ENCODE results near the gene CACNA1G. TPM values are rescaled to one million over a fixed set of nuclear protein-coding genes. Genes with fewer than 3 reads are reported as not detected.

The CACNA1G gene
- total and polyA plus RNA-seq, 2 experiments from 2014 or later: 0.06 to 0.97 TPM

- Histone ChIP-seq H3K27ac (no peak overlapping the region), H3K4me1 (ENCODE audit: insufficient read depth) (no peaks in the 10 kb centered on the region), H3K36me3 (ENCODE audit: low read depth) (no peaks in the 10 kb centered on the region), H3K4me3 (no peak overlapping the region), H3K79me2 (ENCODE audit: insufficient read depth) (no peaks in the 10 kb centered on the region), H3K4me2 (ENCODE audit: unreplicated experiment) (no peak overlapping the region), H2AFZ (no peak overlapping the region), H3K9me3 (ENCODE audit: low read depth) (no peaks in the 10 kb centered on the region), H3K9me2 (ENCODE audit: insufficient read depth) (no peaks in the 10 kb centered on the region), H3F3A (ENCODE audit: insufficient read depth) (no peaks in the 10 kb centered on the region), H3K9ac (no peak overlapping the region), H3K27me3 (replicated peaks; ENCODE audit: insufficient read depth) (no peaks in the 10 kb centered on the region), H4K20me1 (ENCODE audit: insufficient read depth) (no peaks in the 10 kb centered on the region)
- no peak for DNase-seq
- WGBS, 2 experiments (ENCODE audit: low coverage in 1 of 2, low lambda C conversion rate in 2 of 2, missing lambda C conversion rate in 2 of 2): 58% methylated on average over 2 of the region's 2 CpGs
- TF ChIP-seq EZH2phosphoT487 (IDR thresholded peaks at IDR 0.05; ENCODE audit: insufficient read depth, low read depth) (no peak), EZH2 (IDR thresholded peaks at IDR 0.05; ENCODE audit: insufficient read depth, poor library complexity, severe bottlenecking) (no peak)
- in situ Hi-C loops (cut with MboI): loop anchor here (25.0 kb wide), 1 partner anchor 439 kb away; no protein-coding TSS in a partner anchor
Measured at GRCh38 chr17:50523208-50523607, 37.3 kb upstream of the CACNA1G start.

DNA sequence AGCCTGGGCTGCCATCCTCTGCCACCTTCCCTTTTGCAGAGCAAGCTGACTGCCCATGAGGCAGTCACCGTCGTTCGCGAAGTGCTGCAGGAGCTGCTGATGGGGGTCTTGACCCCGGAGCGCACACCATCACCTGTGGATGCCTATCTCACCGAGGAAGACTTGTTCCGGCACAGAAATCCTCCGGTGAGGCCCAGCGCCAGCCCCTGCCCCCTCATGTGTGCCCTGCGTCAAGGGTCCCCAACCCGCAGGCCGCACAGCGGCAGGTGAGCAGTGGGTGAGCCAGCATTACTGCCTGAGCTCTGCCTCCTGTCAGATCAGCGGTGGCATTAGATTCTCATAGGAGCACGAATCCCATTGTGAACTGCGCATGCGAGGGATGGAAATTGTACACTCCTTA, 35.7 kb upstream of the CACNA1G start:
- Histone ChIP-seq H3K9ac (no peak overlapping the region), H3K79me2 (ENCODE audit: insufficient read depth) (no peaks in the 10 kb centered on the region), H2AFZ (no peak overlapping the region), H3K36me3 (ENCODE audit: low read depth) (no peaks in the 10 kb centered on the region), H3K27me3 (replicated peaks; ENCODE audit: insufficient read depth) (no peaks in the 10 kb centered on the region), H3K4me1 (ENCODE audit: insufficient read depth) (no peaks in the 10 kb centered on the region), H3K9me2 (ENCODE audit: insufficient read depth) (no peaks in the 10 kb centered on the region), H3F3A (ENCODE audit: insufficient read depth) (no peaks in the 10 kb centered on the region), H3K4me3 (no peak overlapping the region), H3K9me3 (ENCODE audit: low read depth) (no peaks in the 10 kb centered on the region), H3K27ac (no peak overlapping the region), H3K4me2 (ENCODE audit: unreplicated experiment) (no peak overlapping the region), H4K20me1 (ENCODE audit: insufficient read depth) (no peaks in the 10 kb centered on the region)
- in situ Hi-C loops (cut with MboI): loop anchor here (25.0 kb wide), 1 partner anchor 437 kb away; no protein-coding TSS in a partner anchor
- TF ChIP-seq EZH2 (IDR thresholded peaks at IDR 0.05; ENCODE audit: insufficient read depth, poor library complexity, severe bottlenecking) (no peak), EZH2phosphoT487 (IDR thresholded peaks at IDR 0.05; ENCODE audit: insufficient read depth, low read depth) (no peak)
- no peak for DNase-seq
- WGBS, 2 experiments (ENCODE audit: low coverage in 1 of 2, low lambda C conversion rate in 2 of 2, missing lambda C conversion rate in 2 of 2): 82 to 83% methylated on average over 15 to 18 of the region's 18 CpGs

DNA sequence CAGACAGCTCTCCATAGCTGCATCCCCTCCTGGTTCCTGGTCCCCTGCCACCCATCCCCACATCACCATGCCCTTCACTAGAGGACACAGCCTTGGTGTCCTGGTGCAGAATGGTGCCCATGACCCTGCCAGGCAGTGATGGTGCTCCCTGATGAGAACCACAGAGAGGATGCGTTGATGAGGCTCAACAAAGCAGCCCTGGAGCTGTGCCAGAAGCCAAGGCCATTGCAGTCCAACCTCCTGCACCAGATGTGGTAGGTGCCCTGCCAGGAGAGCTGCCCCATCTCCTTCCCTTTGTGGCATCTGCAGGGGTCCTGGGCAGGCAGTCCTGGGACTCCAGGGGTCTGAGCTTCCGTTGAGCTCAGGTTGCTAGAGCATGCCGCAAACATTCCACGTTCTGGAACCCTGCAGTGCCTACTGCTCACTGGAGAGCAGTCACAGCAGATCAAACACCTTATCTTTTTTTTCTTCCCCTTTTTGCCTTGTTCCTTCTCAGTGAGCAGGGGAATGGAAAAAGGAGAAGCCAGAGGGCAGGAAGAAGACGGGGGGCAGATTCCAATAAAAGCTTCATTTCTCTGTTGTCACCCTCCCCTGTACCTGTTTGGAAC, 33.3 kb upstream of the CACNA1G start:
- Histone ChIP-seq H2AFZ (no peak overlapping the region), H3K79me2 (ENCODE audit: insufficient read depth) (no peaks in the 10 kb centered on the region), H3K4me1 (ENCODE audit: insufficient read depth) (no peaks in the 10 kb centered on the region), H3K9me2 (ENCODE audit: insufficient read depth) (no peaks in the 10 kb centered on the region), H3K27me3 (replicated peaks; ENCODE audit: insufficient read depth) (peaks cover 6% of the 10 kb centered on the region), H3F3A (ENCODE audit: insufficient read depth) (no peaks in the 10 kb centered on the region), H3K4me2 (ENCODE audit: unreplicated experiment) (no peak overlapping the region), H4K20me1 (ENCODE audit: insufficient read depth) (no peaks in the 10 kb centered on the region), H3K9me3 (ENCODE audit: low read depth) (no peaks in the 10 kb centered on the region), H3K4me3 (no peak overlapping the region), H3K36me3 (ENCODE audit: low read depth) (no peaks in the 10 kb centered on the region), H3K9ac (no peak overlapping the region), H3K27ac (no peak overlapping the region)
- in situ Hi-C loops (cut with MboI): no loop called here
- WGBS, 2 experiments (ENCODE audit: low coverage in 1 of 2, low lambda C conversion rate in 2 of 2, missing lambda C conversion rate in 2 of 2): 34 to 48% methylated on average over 5 of the region's 5 CpGs
- no peak for DNase-seq
- no peak for TF ChIP-seq EZH2phosphoT487 (IDR thresholded peaks at IDR 0.05; ENCODE audit: insufficient read depth, low read depth)
- no peak for TF ChIP-seq EZH2 (IDR thresholded peaks at IDR 0.05; ENCODE audit: insufficient read depth, poor library complexity, severe bottlenecking)

- H3K4me3 ChIP-seq: no peak overlapping the region
- H3K27me3 ChIP-seq (replicated peaks; ENCODE audit: insufficient read depth): peaks cover 10% of the 10 kb centered on the region
- no peaks in the 10 kb centered on the region for H3K9me3 ChIP-seq (ENCODE audit: low read depth)
- in situ Hi-C loops (cut with MboI): no loop called here
- no peak overlapping the region for H3K9ac ChIP-seq
- no peaks in the 10 kb centered on the region for H3K36me3 ChIP-seq (ENCODE audit: low read depth)
- DNase-seq: no peak
- no peaks in the 10 kb centered on the region for H4K20me1 ChIP-seq (ENCODE audit: insufficient read depth)
- H3K27ac ChIP-seq: no peak overlapping the region
- TF ChIP-seq EZH2phosphoT487 (IDR thresholded peaks at IDR 0.05; ENCODE audit: insufficient read depth, low read depth) (no peak), EZH2 (IDR thresholded peaks at IDR 0.05; ENCODE audit: insufficient read depth, poor library complexity, severe bottlenecking) (no peak)
- H2AFZ ChIP-seq: no peak overlapping the region
- WGBS, 2 experiments (ENCODE audit: low coverage in 1 of 2, low lambda C conversion rate in 2 of 2, missing lambda C conversion rate in 2 of 2): 58 to 69% methylated on average over 4 of the region's 4 CpGs
- no peaks in the 10 kb centered on the region for H3K9me2 ChIP-seq (ENCODE audit: insufficient read depth)
- H3K4me2 ChIP-seq (ENCODE audit: unreplicated experiment): no peak overlapping the region
- H3K79me2 ChIP-seq (ENCODE audit: insufficient read depth): no peaks in the 10 kb centered on the region
- no peaks in the 10 kb centered on the region for H3F3A ChIP-seq (ENCODE audit: insufficient read depth)
- no peaks in the 10 kb centered on the region for H3K4me1 ChIP-seq (ENCODE audit: insufficient read depth)
Measured at GRCh38 chr17:50527949-50528474, 32.5 kb upstream of the CACNA1G start.
